Hematopoietic multipotent progenitor cell treated with erythropoietin and hydrocortisone succinate and interleukin-3 and kit ligand, for 15 days (in vitro differentiated cells): ENCODE measurements around the gene NOTCH1.

Source experiments
- DNase-seq: peaks from one replicate; pipeline ENCODE4 v3.0.0-alpha.2; 2015; ENCODE audit warnings: low spot score

NOTCH1 gene

GRCh38 chr9:136484153-136485048 is 61.4 kb downstream of the NOTCH1 start:
- no peak for DNase-seq

DNA sequence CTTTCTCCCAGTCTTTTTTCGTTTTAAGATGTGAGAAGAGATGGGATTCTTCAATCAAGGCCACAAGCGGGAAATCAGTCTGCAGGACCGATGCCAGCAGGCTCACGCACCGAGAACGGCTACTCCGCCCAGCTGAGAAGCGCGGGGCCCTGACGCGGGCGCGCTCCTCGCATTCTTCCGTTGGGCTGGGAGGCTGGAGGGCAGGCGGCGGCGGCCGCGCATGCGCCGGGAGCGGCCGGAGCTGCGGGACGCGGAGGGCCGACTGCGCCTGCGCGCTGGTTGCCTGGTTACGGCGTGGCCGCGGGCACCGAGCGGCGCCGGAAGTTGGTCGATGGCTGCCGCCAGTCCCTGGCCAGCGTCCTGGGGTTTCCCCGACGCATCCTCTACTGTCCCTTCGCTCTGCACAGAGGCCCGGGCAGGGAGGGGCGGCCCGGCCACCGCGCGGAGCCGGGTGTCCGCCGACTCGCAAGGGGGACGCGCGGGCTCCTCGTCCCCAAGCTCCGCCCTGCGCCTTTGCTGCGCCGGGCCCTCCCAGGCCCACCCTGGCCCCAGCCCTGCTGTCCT is 62.2 kb downstream of the NOTCH1 start:
- DNase-seq = peak; percentile 95

- peak; percentile 99 for DNase-seq
Observed at GRCh38 chr9:136482793-136483588, 62.9 kb downstream of the NOTCH1 start, which contains the start of gene SEC16A. TSS of gene SEC16A (minus strand) at chr9:136483040. CDS start at chr9:136477615, 5,425 bp downstream.

DNA sequence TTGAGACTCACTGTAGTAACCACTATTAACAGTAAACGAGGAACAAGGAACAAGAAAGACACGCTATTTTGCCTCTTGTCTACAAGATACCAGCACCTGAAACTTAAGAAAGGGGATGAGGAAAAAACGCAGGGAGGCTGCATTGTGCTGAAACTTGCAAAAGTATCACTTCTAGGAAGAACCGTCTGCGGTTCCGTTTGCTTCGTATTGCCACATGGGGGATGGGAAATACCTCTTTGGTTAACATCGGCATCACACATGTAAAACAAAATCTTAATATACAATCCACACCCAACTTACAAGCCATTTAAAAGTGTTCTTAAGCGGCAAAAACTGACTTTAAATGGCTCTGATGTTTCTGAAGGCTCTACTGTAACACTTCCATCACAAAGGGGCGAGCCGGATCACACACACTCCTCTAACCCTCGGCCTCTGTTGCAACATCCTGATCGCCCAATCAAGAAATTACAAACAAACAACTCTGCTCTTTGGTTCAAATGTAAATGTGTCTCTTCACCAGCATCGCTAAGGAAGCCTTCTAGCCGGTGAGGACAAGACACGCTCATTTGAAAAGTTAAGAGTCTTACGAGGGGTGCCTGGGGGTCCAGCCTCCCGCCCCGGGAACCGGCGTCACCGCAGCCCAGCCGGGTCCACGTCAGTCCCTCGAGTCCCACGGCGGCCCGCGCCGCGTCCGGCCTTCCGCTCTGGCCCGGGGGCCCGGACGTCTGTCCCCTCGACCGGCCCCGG is 63.6 kb downstream of the NOTCH1 start:
- DNase-seq = peak; percentile 34

GRCh38 chr9:136481558-136481957 is 64.3 kb downstream of the NOTCH1 start:
- DNase-seq = no peak

GRCh38 chr9:136476369-136477150 is 69.3 kb downstream of the NOTCH1 start:
- DNase-seq = no peak

- DNase-seq = no peak
Observed at GRCh38 chr9:136474974-136475865, 70.6 kb downstream of the NOTCH1 start.

DNA sequence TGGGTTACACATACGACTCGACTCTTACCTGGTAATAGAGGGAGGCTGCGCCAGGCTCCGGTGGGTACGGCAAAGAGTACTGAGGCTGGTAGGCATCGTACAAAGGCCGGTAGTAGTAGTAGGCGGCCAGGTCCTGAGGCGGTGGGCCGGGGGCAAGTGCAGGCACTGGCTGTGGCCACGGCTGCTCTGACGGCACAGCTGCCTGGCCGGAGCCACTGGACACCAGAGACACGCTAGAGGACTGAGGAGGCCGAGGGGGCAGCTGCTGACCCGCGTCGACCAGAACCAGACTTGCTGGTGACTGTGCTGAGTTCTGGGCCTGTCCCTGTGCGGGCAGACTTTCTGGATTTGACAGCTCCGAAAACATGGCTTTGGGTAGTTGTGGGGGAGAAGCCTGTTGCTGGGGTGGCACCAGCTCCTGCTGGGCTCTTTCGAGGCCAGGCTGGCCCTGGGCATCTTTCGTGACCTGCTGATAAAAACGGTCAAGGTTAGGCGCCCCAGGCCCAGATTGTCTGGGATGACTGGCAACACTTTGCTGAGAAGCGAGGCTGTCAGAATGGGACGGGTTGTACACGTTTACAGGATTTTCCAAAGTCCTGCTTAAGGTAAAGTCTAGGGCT is 71.7 kb downstream of the NOTCH1 start:
- no peak for DNase-seq

GRCh38 chr9:136473354-136473721 is 72.5 kb downstream of the NOTCH1 start:
- no peak for DNase-seq

GRCh38 chr9:136472640-136473353 is 73.1 kb downstream of the NOTCH1 start:
- DNase-seq = no peak

GRCh38 chr9:136471802-136472487 is 73.9 kb downstream of the NOTCH1 start:
- no peak for DNase-seq

- DNase-seq = peak; percentile 9
Observed at GRCh38 chr9:136470792-136471469, 74.9 kb downstream of the NOTCH1 start.

GRCh38 chr9:136470356-136470755 is 75.5 kb downstream of the NOTCH1 start:
- no peak for DNase-seq

- no peak for DNase-seq
Observed at GRCh38 chr9:136467766-136468165, 78.1 kb downstream of the NOTCH1 start.

GRCh38 chr9:136466155-136466541 is 79.7 kb downstream of the NOTCH1 start:
- DNase-seq = no peak

- no peak for DNase-seq
Observed at GRCh38 chr9:136465500-136466154, 80.2 kb downstream of the NOTCH1 start.

- no peak for DNase-seq
Observed at GRCh38 chr9:136464241-136464640, 81.6 kb downstream of the NOTCH1 start.
